HG03520 (cell line): Measurements from ENCODE around the gene EFNB2.

Source experiments
- ATAC-seq: cut with Tn5 transposase; IDR thresholded peaks from one replicate; pipeline ENCODE4 v1.9.1; 2021; ENCODE audit warnings: mild to moderate bottlenecking, moderate library complexity; ENCODE audit not compliant: unreplicated experiment

Gene EFNB2

GRCh38 chr13:106455777-106456176 lies 79.7 kb downstream of the EFNB2 start:
- no peak for ATAC-seq

- no peak for ATAC-seq
These were observed 80.3 kb downstream of the EFNB2 start for GRCh38 chr13:106455190-106455589.

GRCh38 chr13:106453101-106453500 lies 82.4 kb downstream of the EFNB2 start:
- no peak for ATAC-seq

GRCh38 chr13:106450991-106451390 lies 84.5 kb downstream of the EFNB2 start:
- ATAC-seq = no peak

GRCh38 chr13:106449096-106449495 lies 86.4 kb downstream of the EFNB2 start:
- no peak for ATAC-seq

- no peak for ATAC-seq
These were observed 89.5 kb downstream of the EFNB2 start for GRCh38 chr13:106445996-106446395.

GRCh38 chr13:106443607-106444322 lies 91.7 kb downstream of the EFNB2 start:
- no peak for ATAC-seq

GRCh38 chr13:106440866-106441265 lies 94.6 kb downstream of the EFNB2 start:
- no peak for ATAC-seq
